SK-MEL-5 (cell line): ENCODE results near the gene EXOC5. TPM values are rescaled to one million over a fixed set of nuclear protein-coding genes. Genes with fewer than 3 reads are reported as not detected.

Source experiments
- DNase-seq: peaks from one replicate; pipeline ENCODE4 v3.0.0-alpha.2; 2016; ENCODE audit warnings: low read depth, low spot score
- in situ Hi-C: cut with HindIII; loops from 2 replicates; pipeline ENCODE4 v1.10.0; 2016; ENCODE audit warnings: low sequenced_read_pairs, high pct_unique_total_duplicates, low pct_unique_long_range_greater_than_20kb
- polyA plus RNA-seq, 2 experiments: library from polyadenylated mRNA; depleted of rRNA; stranded (reverse); fragments of >200 nt; gene quantifications; 2 replicates each; pipeline ENCODE4 v1.2.3, GENCODE V29; 2015
- total RNA-seq: library from RNA; depleted of rRNA; stranded (reverse); fragments of >200 nt; shearing (Covaris generic); gene quantifications from 2 replicates; pipeline ENCODE4 v1.2.3, GENCODE V29; 2014; rRNA removed

EXOC5 gene, protein sequence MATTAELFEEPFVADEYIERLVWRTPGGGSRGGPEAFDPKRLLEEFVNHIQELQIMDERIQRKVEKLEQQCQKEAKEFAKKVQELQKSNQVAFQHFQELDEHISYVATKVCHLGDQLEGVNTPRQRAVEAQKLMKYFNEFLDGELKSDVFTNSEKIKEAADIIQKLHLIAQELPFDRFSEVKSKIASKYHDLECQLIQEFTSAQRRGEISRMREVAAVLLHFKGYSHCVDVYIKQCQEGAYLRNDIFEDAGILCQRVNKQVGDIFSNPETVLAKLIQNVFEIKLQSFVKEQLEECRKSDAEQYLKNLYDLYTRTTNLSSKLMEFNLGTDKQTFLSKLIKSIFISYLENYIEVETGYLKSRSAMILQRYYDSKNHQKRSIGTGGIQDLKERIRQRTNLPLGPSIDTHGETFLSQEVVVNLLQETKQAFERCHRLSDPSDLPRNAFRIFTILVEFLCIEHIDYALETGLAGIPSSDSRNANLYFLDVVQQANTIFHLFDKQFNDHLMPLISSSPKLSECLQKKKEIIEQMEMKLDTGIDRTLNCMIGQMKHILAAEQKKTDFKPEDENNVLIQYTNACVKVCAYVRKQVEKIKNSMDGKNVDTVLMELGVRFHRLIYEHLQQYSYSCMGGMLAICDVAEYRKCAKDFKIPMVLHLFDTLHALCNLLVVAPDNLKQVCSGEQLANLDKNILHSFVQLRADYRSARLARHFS
- total RNA-seq, result 42.7 and 60.9 TPM in 2 replicates
- 34.9 and 40.4 TPM in 2 replicates for polyA plus RNA-seq (2015; cell fraction: cytosol; rRNA removed)
- 26.5 and 26.7 TPM in 2 replicates for polyA plus RNA-seq (2015; cell fraction: nucleus; rRNA removed)

DNA sequence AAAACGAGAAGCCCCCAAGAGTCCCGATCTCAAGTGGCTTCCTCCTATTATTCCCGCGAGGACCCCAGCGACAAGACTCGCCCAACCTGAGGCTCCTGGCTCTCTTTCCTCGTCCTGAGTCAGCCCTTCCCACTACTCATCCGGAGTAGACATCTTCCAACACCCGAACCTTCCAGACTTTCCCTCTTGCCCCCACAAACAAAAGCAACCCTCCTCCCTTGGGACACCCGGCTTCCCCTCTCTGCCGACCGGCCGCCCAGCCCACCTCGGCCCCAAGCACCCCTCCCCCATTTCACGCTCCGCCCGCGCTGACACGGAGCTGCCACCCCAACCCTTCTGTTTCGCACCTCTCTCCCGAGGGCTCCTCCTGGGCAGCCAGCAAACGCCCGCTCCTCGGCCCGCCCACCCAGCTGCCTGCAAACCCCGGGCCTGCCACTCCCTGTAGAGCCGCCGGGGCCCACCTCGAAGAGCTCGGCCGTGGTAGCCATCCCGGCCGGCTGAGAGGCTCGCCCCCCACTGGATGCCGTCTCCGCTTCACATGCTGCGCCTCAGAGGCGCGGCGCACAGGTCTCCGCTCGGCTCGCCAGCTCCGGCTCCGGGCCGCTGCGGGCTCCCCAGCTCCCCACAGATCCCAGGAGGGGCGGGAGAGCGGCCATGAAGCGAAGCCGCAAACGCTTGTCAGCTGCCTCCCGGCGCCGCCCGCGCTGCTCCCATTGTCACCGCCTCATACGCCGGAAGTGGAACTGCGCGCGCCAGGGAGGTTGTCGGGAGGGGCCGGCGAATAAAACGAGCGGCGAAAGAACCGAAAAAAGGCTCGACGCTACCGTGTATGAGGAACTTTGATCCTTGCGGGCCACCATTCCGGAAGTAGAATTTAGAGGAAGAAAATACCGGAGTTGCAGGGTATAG is at the start of gene EXOC5, which contains the start of gene AP5M1:
Gene EXOC5, minus strand, starts transcription at position 745 of the 909 bp plus-strand sequence. Its CDS starts 257 bp downstream, at position 488.
Gene AP5M1, plus strand, starts transcription at position 811 of the 909 bp plus-strand sequence. CDS start 344 bp downstream, outside the sequence.
- in situ Hi-C loops, result no loop called here
- DNase-seq, result peak; percentile 90

DNA sequence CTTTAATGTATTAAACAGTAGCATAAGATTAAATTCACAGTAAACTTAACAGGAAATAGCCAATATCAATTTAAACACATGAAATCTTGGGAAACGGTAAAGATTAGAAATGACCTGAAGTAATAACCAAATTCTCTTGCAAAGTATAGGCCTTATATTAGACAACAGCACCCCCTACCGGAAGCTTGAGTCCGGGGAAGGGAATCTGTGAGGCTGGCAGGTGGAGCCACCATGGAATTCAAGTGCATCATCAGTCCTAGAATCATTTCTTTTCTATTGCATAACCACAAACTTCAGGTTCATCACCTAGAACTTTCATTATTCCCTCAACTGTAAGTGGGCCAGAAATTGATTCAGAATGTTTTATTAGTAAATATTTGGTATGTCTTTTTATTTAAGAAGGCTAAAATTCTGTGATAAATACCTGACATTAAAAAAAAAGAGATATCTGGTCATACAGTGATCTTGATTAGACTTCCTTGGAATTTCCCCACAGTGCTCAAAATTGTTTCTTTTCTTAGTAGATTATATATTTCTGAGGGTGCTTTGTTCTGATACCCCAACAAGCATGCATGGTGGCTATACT is 48.6 kb upstream of the EXOC5 start:
- peak; percentile 78 for DNase-seq
- in situ Hi-C loops, result no loop called here

DNA sequence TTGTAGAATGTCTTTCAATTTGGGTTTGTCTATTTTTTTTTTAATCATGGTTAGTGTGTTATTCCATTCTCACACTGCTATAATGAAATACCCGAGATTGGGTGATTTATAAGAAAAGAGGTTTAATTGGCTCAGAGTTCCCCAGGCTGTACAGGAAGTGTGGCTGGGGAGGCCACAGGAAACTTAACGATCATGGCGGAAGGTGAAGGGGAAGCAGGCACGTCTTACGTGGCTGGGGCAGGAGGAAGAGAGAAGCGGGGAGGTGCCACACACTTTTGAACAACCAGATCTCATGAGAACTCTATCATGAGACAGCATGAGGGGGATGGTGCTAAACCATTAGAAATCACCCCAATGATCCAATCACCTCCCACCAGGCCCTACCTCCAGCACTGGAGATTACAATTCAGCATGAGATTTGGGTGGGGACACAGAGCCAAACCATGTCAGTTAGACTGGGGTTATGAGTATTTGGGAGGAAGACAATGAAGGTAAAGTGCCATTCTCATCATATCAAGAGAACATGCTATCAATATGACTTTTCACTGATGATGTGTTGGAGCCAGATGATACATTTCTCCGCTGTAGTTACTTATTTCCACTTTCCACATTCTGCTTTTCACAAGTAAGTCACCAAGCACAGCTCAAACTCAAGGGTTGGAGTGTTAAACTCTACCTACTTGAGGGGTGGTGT is 45.8 kb upstream of the EXOC5 start:
- in situ Hi-C loops, result no loop called here
- DNase-seq, result no peak

DNA sequence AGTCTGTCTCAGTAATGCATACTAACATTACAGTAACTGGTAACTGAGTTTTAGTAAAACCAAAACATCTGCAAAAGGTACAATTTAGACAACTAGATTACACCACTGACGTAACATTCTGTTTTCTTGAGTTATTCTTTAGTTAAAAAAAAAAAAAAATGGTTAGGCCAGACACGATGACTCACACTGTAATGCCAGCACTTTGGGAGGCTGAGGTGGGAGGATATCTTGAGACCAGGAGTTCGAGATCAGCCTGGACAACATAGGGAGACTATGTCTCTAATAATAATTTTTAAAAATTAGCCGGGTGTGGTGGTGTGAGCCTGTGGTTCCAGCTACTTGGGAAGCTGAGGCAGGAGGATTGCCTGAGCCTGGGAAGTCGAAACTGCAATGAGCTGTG is 34.2 kb upstream of the EXOC5 start:
- no peak for DNase-seq

DNA sequence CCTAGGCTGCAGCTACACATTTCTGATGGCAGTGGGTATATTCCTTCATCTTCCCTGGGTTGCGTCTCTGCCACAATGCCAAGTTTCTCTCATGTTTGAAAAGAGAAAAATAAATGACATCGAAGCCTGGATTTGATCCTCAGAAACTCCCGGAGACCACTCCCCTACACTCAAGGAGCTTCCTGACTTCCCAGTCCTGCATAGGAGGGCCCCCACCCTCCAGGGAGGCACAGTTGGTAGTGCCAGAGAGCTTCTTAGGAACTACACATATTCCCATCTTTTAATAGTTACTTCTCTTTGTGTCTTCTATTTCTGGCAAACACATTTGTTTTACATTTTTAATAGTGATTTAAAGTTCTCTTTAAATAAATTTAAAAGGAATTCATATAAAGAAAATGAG is 30.8 kb upstream of the EXOC5 start:
- in situ Hi-C loops, result no loop called here

More for the DNA sequence above, 34.2 kb upstream of the EXOC5 start:
- in situ Hi-C loops, result no loop called here

DNA sequence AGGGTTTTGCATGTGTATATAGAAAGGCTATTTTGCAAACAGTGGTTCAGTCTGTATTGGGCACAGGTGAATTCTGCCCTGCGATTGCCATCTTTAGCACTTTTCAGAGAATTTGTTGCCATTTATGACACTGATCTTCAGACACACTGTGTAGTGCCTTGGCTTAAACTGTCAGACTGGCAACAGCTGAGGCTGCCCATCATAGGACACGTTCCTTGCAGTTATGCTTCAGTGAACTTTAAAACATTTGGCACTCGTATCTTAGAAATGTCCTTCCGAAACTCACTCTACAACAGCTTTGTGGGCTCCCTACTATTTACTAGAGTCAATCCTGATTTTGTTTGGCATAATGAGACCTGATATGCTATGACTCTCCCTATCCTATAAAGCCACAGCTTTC is 29.1 kb upstream of the EXOC5 start:
- in situ Hi-C loops, result no loop called here
- no peak for DNase-seq

More for the DNA sequence above, 30.8 kb upstream of the EXOC5 start:
- no peak for DNase-seq

DNA sequence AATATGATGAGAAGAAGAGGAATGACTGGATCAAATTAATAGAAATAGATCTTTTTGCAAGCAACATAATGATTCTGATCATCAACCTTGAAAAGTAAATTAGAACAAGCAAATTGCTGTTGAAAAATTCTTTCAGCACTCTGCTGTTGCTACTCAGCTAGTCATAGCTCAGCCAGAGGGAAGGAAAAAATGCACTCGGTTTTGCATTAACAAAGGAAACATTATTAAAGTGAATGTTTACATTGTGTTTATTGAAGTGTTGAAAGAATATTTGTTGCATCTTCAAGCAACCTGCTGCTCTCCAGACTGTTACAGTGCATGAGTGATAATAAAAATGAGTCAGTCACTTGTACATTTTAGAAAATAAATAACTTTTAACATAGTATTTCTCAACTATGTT is 26.5 kb upstream of the EXOC5 start:
- in situ Hi-C loops, result no loop called here
- peak; percentile 26 for DNase-seq

DNA sequence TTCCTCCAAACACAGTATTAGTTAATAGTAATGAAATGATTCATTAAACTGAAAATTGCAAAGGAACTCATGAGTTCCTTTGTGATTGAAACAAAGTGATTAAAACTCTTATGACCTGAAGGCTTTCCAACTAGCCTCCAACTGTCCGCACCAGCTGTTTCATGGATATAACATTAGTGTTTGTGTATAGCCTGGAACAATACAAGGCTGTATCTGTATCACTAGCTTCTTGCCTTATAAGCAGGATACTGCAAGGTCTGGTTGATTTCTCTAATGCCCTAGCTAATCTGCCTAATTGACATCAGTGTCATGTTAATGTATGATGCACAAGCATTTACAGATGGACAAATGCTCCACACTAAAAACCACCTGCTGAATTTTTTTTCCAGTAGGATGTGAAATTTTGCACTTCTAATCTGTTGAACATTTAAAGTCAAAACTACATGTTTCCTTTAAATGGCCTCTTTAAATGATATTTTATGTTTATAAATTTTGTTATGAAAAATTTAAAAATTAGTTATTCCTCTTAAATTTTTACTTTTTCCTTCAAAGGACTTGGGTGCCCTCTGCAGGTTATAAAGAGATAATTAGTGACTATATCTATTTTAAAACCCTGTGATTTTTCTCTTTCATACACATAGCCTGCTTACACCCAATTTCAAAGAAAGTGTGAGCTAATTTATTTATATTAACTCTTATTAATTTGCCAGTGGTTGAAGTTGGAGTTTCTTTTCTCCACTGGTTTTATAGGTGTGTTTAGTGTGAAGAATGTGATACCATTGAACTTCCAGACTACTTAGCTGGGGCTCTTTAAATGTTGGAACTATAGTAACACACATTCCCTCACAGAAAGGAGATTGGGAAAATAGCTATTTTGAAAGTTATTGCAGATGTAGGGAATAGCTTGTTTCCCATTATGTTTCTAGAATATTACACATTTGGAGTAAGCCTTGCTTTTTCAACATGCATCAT is 25.4 kb upstream of the EXOC5 start:
- peak; percentile 17 for DNase-seq
- in situ Hi-C loops, result no loop called here

DNA sequence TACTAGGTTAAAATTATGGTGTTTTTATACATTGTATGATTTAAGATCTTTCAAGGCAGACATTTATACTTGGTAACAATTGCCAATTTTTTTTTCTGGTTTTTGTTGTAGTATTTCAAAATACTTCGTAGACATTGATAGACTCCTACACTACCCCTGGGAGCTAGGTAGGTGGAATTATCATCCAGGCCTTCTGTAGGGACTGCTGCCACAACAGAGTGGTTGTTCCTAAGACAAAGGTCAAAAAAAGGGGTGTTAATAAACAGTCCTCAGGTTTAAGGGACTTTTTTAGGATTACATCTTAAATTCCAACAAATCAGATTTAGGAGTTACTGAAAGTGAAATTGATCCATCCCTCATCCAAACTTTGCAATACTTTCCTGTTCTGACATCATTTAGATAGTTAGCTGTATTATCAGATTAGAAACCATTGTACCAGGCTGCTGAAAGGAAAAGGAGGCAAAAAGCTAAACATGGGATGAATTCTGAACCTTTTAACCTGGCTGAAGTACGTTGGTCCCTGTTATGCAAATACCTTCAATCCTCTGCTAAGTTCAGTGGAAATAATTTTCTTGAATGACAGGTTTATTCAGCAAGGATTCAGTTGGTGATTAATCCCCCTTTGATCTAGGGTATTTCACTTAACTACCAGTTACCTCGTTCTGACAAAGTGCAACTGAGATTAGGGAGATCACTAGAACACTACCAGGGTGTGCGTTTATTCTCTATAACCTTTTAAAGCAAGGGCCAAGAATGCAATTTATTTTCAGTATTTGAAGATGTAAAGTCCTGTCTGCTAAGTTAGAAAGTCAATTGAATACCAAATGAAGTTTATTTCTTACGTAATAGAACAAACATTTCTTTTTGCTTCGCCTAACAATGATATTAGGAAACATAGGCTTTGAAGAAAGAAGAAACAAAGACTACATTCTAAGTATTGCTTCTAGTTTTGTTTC is 23.3 kb upstream of the EXOC5 start:
- in situ Hi-C loops, result no loop called here
- DNase-seq, result no peak

DNA sequence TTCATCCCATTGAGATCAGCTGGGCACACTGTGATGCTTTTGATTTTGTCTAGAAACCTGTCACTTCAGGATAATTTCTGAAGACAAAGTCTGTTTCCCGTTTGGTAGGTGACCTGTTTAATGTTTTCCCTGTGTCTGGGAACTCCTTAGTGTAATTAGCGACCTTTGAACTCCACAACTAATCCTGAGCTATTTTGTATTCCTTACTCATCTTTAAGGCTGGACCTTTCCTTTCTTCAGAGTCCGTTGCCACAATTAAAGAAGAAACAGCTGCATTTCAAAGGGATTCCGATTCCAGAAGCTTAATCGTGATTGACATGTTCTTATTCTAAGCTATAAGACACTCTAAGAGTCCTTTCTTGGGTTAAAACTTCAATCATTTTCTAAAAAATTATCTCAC is 22.0 kb upstream of the EXOC5 start:
- in situ Hi-C loops, result no loop called here
- no peak for DNase-seq

DNA sequence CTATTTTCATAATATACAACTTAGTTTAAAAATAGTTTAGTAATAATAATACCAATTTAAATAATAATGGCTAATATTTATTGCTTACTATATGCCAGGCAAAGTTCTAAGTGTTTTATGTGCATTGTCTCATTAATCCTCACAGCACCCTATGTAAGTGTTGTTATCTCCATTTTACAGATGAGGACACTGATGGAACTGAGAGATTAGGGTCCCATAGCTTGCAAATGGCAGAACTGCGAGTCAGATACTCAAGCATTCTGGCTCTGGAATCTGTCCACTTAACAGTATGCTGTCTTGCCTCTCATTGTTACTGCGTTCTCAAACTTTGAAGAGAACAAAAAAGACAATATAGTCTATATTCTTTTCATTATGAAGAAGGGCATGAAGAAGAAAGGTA is 19.0 kb upstream of the EXOC5 start:
- no peak for DNase-seq
- in situ Hi-C loops, result no loop called here

DNA sequence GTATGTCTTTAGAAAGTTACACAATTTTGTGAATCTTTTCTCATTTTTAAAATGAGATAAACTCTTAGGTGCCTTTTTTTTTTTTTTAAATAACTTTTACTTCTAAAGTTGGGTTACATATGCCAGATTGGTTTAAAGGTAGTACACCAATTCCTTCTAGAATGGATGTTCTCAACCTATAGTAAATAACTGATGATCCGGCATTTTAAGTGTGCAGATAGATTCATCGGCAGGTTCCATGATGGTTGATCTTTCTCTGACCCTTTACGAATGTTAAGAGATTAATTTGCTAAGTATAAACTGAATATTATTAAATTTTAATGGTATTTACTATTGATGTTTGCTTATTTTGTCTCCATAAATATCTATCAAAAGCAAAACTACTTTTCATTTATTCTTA is 8.4 kb upstream of the EXOC5 start:
- in situ Hi-C loops, result no loop called here

DNA sequence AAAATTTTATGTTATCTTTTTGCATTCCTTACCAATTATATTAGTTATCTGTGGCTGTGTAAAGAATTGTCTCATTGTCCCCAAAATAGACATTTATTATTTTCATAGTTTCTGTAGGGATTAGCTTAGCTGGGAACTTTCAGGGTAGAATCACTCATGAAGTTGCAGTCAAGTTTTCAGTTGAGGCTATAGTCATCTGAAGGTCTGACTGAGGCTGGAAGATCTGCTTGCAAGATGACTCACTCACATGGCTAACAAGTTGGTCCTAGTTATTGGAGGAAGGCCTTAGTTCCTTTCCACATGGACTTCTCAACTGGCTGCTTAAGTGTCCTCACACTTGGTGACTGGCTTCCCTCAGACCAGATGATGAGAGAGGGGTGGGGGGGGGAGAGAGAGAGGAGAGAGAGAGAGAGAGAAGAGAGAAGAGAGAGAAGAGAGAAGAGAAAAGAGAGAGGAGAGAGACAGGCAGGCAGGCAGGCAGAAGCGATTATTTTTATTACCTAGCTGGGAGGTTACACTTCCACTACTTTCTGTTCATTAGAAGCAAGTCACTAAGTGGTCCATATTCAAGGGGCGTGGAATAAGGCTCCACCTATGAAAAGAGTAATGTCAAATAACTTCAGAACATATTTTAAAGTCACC is 6.4 kb upstream of the EXOC5 start:
- no peak for DNase-seq
- in situ Hi-C loops, result no loop called here

More for the DNA sequence above, 8.4 kb upstream of the EXOC5 start:
- DNase-seq, result no peak

DNA sequence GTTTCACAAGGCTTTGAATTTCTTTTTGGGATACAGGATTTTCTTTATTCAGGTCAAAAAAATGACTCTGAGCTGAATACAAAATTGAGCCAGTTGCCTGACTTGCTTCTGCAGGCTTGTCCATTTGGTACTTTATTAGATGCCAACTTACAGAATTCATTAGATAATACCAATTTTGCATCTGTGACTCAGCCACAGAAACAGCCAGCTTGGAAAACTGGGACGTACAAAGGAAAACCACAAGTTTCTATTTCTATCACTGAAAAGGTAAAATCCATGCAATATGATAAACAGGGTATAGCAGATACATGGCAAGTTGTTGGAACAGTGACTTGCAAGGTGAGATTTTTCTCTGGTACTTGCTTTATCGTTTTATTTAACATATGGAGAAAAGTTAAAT is 5.8 kb upstream of the EXOC5 start:
- DNase-seq, result no peak
- in situ Hi-C loops, result no loop called here
